Measurements from ENCODE around the gene SCYGR5. TPM values are rescaled to one million over a fixed set of nuclear protein-coding genes. Genes with fewer than 3 reads are reported as not detected.

The SCYGR5 gene
- total RNA-seq, 2 donors from 2014 or later: not detected

GRCh38 chr2:227701556-227701955, 35.0 kb downstream of the SCYGR5 start:
- H3K9me3 ChIP-seq: no peaks in the 10 kb centered on the region
- DNase-seq (ENCODE audit: low spot score) (no peak), ATAC-seq (ENCODE audit: insufficient number of reproducible peaks, low FRiP score, low read depth) (no peak)
- no peak for TF ChIP-seq CTCF (IDR thresholded peaks at IDR 0.05)
- H3K4me3 ChIP-seq: no peak overlapping the region
- no peaks in the 10 kb centered on the region for H3K4me1 ChIP-seq (ENCODE audit: control insufficient read depth in 1 of 2, low read depth in 2 of 2)
- H3K36me3 ChIP-seq: no peaks in the 10 kb centered on the region
- H3K27ac ChIP-seq: no peak overlapping the region
- no peaks in the 10 kb centered on the region for H3K27me3 ChIP-seq (replicated peaks; ENCODE audit: insufficient read depth)

GRCh38 chr2:227703280-227703732, 36.7 kb downstream of the SCYGR5 start:
- ATAC-seq (ENCODE audit: insufficient number of reproducible peaks, low FRiP score, low read depth) (no peak), DNase-seq (ENCODE audit: low spot score) (no peak)
- H3K27ac ChIP-seq: no peak overlapping the region

GRCh38 chr2:227703961-227704360, 37.4 kb downstream of the SCYGR5 start:
- ATAC-seq (ENCODE audit: insufficient number of reproducible peaks, low FRiP score, low read depth): no peak

More at GRCh38 chr2:227703280-227703732, 36.7 kb downstream of the SCYGR5 start:
- H3K27me3 ChIP-seq (replicated peaks; ENCODE audit: insufficient read depth): no peaks in the 10 kb centered on the region
- H3K4me3 ChIP-seq: no peak overlapping the region
- H3K4me1 ChIP-seq (ENCODE audit: control insufficient read depth in 1 of 2, low read depth in 2 of 2): no peaks in the 10 kb centered on the region
- no peaks in the 10 kb centered on the region for H3K9me3 ChIP-seq
- no peaks in the 10 kb centered on the region for H3K36me3 ChIP-seq
- no peak for TF ChIP-seq CTCF (IDR thresholded peaks at IDR 0.05)

GRCh38 chr2:227706859-227707258, 40.3 kb downstream of the SCYGR5 start:
- DNase-seq (ENCODE audit: low spot score) (no peak), ATAC-seq (ENCODE audit: insufficient number of reproducible peaks, low FRiP score, low read depth) (no peak)
- Histone ChIP-seq H3K36me3 (no peaks in the 10 kb centered on the region), H3K27me3 (replicated peaks; ENCODE audit: insufficient read depth) (no peaks in the 10 kb centered on the region), H3K4me3 (no peak overlapping the region), H3K9me3 (no peaks in the 10 kb centered on the region), H3K4me1 (ENCODE audit: control insufficient read depth in 1 of 2, low read depth in 2 of 2) (no peaks in the 10 kb centered on the region), H3K27ac (no peak overlapping the region)
- TF ChIP-seq CTCF (IDR thresholded peaks at IDR 0.05): no peak

More at GRCh38 chr2:227703961-227704360, 37.4 kb downstream of the SCYGR5 start:
- Histone ChIP-seq H3K4me1 (ENCODE audit: control insufficient read depth in 1 of 2, low read depth in 2 of 2) (no peaks in the 10 kb centered on the region), H3K27ac (no peak overlapping the region), H3K4me3 (no peak overlapping the region), H3K36me3 (no peaks in the 10 kb centered on the region), H3K27me3 (replicated peaks; ENCODE audit: insufficient read depth) (no peaks in the 10 kb centered on the region), H3K9me3 (no peaks in the 10 kb centered on the region)
- TF ChIP-seq CTCF (IDR thresholded peaks at IDR 0.05): no peak
- no peak for DNase-seq (ENCODE audit: low spot score)

GRCh38 chr2:227707390-227707789, 40.8 kb downstream of the SCYGR5 start:
- no peaks in the 10 kb centered on the region for H3K4me1 ChIP-seq (ENCODE audit: control insufficient read depth in 1 of 2, low read depth in 2 of 2)
- DNase-seq (ENCODE audit: low spot score) (no peak), ATAC-seq (ENCODE audit: insufficient number of reproducible peaks, low FRiP score, low read depth) (no peak)
- no peaks in the 10 kb centered on the region for H3K36me3 ChIP-seq
- H3K27ac ChIP-seq: no peak overlapping the region
- no peaks in the 10 kb centered on the region for H3K9me3 ChIP-seq
- H3K4me3 ChIP-seq: no peak overlapping the region
- TF ChIP-seq CTCF (IDR thresholded peaks at IDR 0.05): no peak
- H3K27me3 ChIP-seq (replicated peaks; ENCODE audit: insufficient read depth): no peaks in the 10 kb centered on the region

All from thoracic aorta (tissue), 2 donors.